NCI-H226 (cell line): ENCODE data around the gene NBPF3.

Experiments
- DNase-seq: peaks from one replicate; pipeline ENCODE4 v3.0.0-alpha.2; 2015

Gene NBPF3

DNA sequence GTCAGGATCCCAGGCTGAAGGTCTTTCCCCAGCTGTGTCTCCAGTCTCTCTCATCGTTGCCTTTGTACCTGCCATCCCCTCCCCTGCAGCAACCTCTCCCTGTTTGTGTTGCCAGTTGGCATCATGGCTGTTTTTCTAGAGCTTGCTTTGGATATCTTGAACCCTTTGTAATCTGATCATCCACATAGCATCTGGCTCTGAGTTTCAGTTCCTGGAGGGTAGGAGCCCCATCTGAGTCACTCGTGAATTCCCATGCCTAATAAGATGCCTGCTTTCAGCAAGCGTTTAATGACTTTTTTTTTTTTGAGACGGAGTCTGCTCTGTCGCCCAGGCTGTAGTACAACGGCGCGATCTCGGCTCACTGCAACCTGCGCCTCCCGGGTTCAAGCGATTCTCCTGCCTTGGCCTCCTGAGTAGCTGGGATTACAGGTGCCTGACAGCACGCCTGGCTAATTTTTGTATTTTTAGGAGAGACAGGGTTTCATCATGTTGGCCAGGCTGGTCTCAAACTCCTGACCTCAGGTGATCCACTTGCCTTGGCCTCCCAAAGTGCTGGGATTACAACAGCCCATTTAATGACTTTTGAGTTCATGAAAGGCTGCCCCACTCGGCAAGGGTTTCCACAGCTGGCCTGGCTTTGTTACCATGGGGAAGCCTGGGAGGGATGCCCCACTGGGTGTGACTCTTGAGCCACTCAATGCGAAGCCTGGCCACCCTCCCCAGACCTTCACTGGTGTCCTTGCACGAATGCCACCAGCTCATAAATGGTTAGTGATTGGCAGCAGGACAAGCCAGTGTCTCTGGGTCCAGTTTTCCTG is 81.2 kb downstream of the NBPF3 start:
- DNase-seq = no peak

DNA sequence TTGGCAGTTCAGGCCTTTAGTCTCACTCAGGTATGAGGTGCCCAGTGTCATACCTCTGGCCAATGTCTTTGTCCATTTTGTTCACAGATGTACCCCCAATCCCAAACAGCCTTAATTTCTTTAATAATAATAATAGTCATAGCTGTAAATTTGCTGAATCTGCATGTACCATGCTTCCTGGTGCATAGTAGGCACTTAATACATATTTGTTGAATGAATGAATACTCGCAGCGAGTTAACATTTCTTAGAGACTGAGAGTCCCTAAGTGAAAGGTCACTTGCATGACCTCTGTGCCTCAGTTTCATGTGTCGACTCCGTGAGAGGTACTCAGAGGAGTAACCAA is 81.8 kb downstream of the NBPF3 start:
- no peak for DNase-seq

DNA sequence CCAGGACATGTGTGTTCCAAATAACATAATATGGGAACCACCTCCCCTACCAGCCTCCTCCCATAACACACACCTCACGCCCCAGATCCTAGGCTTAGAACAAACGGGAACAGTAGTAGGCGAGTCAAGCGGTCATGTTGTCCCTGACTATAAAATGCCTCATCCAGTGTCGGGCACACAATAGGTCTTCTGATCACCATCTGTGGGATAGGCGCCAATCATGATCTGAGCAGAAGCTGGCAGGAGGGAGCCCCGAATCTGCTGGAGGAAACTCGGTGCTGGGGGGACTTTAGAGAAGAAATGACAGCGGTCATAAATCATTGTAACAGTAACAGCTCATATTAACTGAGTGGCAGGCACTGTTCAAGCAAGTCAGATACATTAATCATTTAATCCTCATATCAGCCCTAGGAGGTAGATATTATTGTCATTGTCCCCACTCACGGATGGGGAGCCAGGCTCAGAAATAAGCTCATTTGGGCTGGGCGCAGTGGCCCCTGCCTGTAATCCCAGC is 82.6 kb downstream of the NBPF3 start:
- DNase-seq = no peak

DNA sequence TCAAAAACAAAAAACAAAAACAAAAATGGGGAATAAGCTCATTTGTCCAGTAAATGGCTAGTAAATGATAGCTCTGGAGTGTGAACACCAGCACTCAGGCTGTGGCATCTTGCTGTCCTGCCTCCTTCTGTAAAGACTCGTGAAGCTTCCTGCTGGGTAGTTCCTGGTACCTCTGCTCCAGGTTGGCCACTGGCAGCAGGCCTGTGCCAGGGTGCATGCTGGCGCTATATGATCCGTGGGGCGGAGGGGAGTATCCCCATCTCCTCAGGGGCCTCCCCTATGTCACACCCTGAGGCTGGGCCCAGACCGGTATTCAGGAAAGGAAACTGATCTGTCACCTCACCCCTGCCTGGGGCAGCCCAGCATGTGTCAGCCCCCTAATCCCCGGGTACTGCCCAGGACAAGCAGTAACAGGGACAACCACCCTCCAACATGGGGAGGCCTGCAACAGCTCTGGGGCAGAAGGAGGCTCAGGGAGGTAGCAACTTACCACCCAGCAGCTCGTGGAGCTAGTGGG is 83.4 kb downstream of the NBPF3 start:
- no peak for DNase-seq

DNA sequence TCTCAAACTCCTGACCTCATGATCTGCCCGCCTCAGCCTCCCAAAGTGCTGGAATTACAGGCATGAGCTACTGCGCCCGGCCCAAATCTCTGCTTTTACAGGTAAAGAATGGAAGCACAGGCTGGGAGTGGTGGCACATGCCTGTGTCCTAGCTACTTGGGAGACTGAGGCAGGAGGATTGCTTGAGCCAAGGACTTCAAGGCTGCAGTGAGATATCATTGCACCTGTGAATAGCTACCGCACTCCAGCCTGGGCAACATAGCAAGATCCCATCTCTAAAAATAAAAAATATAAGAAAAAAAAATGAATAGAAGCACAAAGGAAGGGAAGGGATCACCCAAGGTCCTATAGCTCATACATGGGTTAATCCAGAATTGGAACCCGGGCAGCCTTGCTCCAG is 84.3 kb downstream of the NBPF3 start:
- DNase-seq = no peak

DNA sequence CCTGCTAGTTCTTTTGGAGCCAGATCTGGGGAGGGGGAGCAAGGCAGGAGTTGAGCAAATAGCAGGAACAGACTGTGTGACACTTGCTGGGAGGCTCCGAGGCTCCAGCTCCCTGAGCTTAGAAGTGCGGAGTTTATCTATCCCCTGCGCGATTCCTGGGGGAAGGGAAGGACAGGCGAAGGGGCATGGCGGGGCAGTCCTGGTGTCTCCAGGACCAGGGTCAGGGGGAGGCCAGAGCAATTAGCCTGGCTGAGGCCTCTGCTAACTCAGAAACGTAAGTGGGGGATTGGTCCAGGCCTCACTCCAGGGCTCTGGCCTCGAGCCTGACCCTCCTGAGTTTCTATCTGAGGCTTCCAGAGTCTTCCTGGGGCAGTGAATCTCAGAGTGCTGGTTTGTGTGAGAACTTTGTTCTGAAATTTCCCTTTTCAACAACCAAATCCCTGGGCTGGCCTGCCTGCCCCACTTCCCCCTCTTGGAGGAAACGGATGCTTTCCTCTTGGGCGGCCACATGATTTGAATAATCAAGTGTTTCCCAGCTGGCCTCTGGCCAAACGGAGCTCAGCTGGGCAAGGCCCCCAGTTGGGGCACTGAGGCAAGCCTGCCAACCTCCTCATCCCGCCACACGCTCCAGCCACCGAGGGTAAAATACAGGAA is 84.9 kb downstream of the NBPF3 start:
- no peak for DNase-seq

DNA sequence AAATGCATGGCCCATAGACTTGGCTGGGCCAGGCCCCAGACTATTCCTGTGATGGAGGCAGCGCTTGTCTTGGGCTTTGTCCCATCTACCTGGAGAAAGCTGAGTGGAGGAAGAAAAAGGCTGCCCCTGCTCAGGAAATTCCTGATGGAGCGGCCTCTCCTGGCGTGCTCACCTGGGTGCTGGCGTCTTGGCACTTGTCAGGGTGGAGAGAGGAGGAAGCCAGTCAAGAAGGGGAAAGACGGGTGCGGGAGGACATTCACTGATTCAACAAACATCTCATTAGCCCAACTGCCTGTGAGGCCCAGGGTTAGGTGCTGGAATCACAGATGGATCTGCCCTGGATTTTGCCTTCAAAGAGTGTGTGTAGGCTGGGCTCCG is 85.4 kb downstream of the NBPF3 start:
- DNase-seq = no peak

DNA sequence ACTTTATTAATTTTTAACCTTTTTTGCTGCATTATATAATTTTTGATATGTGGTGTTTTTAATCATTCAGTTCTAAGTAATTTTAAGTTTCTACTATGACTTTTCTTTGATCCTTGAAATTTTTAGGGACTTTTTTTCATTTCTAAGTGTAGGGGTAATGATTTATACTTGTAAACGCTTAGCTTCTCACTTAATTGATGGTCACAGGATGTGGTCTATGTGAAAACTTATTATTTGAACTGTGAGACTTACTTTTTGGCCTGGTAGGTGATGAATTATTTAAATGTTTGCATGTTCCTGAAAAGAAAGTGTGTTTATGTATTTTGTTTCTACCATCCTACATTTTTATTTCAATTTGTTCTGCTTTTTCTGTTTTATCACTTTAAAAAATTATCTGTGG is 86.5 kb downstream of the NBPF3 start:
- no peak for DNase-seq

DNA sequence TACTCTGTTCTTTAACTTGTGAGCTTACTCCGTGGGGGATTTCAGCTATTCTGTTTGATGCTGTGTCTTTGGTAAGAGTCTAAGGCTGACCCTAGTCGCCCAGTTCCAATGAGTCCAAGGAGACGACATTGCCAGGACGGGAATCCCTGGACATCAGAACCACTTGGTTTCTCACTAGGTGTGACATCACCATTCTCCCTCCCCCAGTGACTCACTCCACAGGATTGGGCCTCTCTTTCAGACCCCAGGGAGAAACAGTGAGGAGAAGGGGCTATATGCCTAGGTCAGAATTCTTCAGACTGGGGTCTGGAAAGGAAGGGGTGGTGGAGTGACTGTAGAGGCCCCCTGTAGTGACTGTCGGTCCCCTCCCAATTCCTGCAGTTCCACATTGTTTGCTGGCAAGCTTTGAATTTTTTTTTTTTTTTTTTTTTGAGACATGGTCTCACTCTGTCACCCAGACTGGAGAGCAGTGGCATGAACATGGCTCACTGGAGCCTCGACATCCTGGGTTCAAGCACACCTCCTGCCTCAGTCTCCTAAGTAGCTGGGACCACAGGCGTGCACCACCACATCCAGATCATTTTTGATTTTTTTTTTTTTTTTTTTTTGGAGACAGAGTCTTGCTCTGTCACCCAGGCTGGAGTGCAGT is 90.6 kb downstream of the NBPF3 start:
- no peak for DNase-seq

DNA sequence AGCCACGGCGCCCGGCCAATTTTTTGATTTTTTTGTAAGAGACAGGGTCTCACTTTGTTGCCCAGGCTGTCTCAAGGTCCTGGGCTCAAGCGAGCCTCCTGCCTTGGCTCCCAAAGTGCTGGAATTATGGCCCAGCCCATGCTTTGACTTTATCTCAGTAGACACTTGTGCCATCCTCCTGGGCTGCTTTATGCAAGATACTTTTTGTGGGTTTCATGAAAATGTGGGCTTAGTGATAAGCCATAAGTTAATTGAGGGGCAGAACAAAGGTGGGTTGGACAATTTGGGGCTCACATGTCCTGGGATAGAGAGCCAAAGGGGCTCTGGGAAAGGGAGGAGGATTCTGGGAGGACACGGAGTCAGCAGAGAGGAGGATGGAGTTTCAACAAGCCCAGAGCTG is 91.3 kb downstream of the NBPF3 start:
- DNase-seq = no peak

DNA sequence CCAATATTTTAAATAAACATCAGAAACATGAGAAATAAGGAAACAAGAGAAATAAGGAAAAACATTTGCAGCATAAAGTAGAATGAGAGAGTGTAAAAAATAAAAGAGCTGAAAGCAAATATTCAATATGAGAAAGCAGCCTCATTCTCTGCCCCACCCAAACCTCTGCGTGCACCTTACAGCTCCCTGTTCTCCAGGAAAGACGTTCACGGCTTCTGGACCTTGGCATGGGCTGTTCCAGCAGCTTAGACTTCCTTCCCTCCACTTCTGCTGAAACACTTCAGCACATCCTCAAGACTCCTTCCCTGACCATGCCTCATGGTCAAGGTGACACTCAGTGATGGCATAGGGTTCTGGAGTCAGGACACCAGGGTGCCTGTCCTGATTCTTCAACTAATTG is 92.6 kb downstream of the NBPF3 start:
- DNase-seq = no peak

DNA sequence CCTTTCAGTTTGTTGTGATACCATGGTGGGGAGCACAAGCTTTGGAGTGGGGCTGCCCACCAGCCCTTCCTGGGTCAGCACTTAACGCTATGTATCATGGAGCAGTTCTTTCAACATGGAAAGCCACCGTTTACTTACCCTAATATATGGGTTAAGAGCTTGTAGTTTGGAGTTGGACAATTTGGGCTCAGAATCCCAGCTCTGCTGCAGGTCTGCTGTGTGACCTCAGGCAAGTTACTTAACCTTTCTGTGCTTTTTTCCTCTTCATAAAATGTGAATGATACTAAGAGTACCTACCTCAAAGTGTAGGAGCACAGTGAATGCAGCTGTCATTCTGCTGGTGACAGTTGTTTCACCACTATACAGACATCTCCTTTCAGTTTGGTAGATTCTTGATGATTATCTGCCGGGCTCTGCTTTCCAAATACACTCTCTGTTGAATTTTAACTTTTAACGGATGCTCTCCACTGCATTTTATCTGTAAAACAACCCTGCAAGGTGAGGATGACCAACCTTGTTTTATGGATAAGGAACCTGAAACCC is 93.1 kb downstream of the NBPF3 start:
- DNase-seq = no peak

DNA sequence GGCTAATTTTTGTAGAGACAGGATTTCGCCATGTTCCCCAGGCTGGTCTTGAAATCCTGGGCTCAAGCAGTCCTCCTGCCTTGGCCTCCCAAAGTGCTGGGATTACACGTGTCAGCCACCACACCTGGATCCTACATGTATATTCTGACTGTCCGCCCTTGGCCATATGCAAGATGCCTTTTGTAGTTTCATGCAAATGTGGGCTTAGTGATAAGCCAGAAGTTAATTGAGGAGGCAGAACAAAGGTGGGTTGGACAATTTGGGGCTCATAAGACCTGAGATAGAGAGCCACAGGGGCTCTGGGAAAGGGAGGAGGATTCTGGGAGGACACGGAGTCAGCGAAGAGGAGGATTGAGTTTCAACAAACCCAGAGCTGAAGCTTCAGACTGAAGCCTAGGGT is 94.2 kb downstream of the NBPF3 start:
- DNase-seq = no peak
